Panc1 (cell line): ENCODE data around the gene ZNF274. TPM values are rescaled to one million over a fixed set of nuclear protein-coding genes. Genes with fewer than 3 reads are reported as not detected.
"Not testable (repeated sequence)": the region's sequence is repeated elsewhere in the genome, so short reads cannot be mapped to it uniquely, and the experiment has no call there.

Experiments used
- ATAC-seq: fragments of 200-7000 bp; cut with Tn5 transposase; 2 replicates; pipeline ENCODE4 v1.9.1; 2020; ENCODE audit warnings: mild to moderate bottlenecking, moderate library complexity
- BruUV-seq: library from RNA; stranded (reverse); fragments of 400-500 nt; replicated peaks from 2 replicates; lab custom pipeline; 2021; lab: Mats Ljungman, UMichigan
- CTCF ChIA-PET: fragments of 300-600 bp; sonication (Branson Sonifier 250); formaldehyde crosslinking; loops from one replicate; lab custom pipeline; 2022; ENCODE audit warnings: antibody characterized with exemption; lab: Charles Lee
- POLR2A ChIA-PET: fragments of 300-600 bp; sonication (Branson Sonifier 250); formaldehyde crosslinking; loops from one replicate; lab custom pipeline; 2022; ENCODE audit warnings: antibody characterized with exemption; lab: Charles Lee
- DNase-seq: peaks from one replicate; pipeline ENCODE4 v3.0.0-alpha.2; 2010; ENCODE audit warnings: low read depth, low spot score
- H3K27ac ChIP-seq: 2 replicates; pipeline ENCODE4 v1.5.1; 2011; ENCODE audit warnings: mild to moderate bottlenecking, low read length, inconsistent platforms
- H3K27me3 ChIP-seq: fragments of 200-500 bp; sonication (Bioruptor generic); 2 replicates; pipeline ENCODE4 v1.6.0; 2014; ENCODE audit warnings: low read length, inconsistent platforms; ENCODE audit not compliant: control insufficient read depth, insufficient read depth
- H3K36me3 ChIP-seq: fragments of 200-500 bp; sonication (Bioruptor generic); 2 replicates; pipeline ENCODE4 v1.5.1; 2014; ENCODE audit warnings: inconsistent platforms, mild to moderate bottlenecking, low read length, moderate library complexity; ENCODE audit not compliant: control insufficient read depth, insufficient read depth
- H3K4me1 ChIP-seq: 2 replicates; pipeline ENCODE4 v1.5.1; 2011; ENCODE audit warnings: inconsistent platforms, mild to moderate bottlenecking, low read length, moderate library complexity; ENCODE audit not compliant: control insufficient read depth, insufficient read depth
- H3K4me3 ChIP-seq, 2 experiments: 2 replicates each; pipeline ENCODE4 v1.5.1; 2011 to 2012; ENCODE audit warnings: low read depth in 2 of 2, low read length in 2 of 2, mild to moderate bottlenecking in 2 of 2, inconsistent platforms in 1 of 2, moderate library complexity in 1 of 2
- H3K9me3 ChIP-seq: fragments of 200-500 bp; sonication (Bioruptor generic); 2 replicates; pipeline ENCODE4 v1.5.1; 2014; ENCODE audit warnings: low read depth, mild to moderate bottlenecking, inconsistent platforms, low read length, moderate library complexity; ENCODE audit not compliant: control insufficient read depth, insufficient read depth
- POLR2AphosphoS5 ChIP-seq: IDR thresholded peaks from 2 replicates; pipeline ENCODE4 v1.6.1; 2012; ENCODE audit warnings: mild to moderate bottlenecking, low read depth, low read length, moderate library complexity
- SIN3A ChIP-seq: IDR thresholded peaks from 2 replicates; pipeline ENCODE4 v1.6.1; 2012; ENCODE audit warnings: low read depth, mild to moderate bottlenecking, low read length, moderate library complexity, borderline replicate concordance; ENCODE audit not compliant: insufficient read depth
- TCF7L2 ChIP-seq: IDR thresholded peaks from 2 replicates; pipeline ENCODE4 v1.6.1; 2011; ENCODE audit warnings: mild to moderate bottlenecking, low read depth, low read length, inconsistent platforms
- in situ Hi-C: cut with HindIII; loops from 2 replicates; pipeline ENCODE4 v1.10.0; 2016; ENCODE audit warnings: low sequenced_read_pairs, low pct_unique_long_range_greater_than_20kb
- intact Hi-C: fragments of 100-400 bp; cut with micrococcal nuclease; formaldehyde crosslinking; loops from one replicate; pipeline ENCODE4 v1.10.0; 2022; ENCODE audit not compliant: unreplicated experiment
- total RNA-seq: library from RNA; stranded (reverse); gene quantifications from one replicate; pipeline ENCODE4 v1.2.1, GENCODE V29; 2021; ENCODE audit not compliant: unreplicated experiment
- TF ChIP-seq, protein P1 (sequence below): fragments of 450-650 bp; IDR thresholded peaks from 2 replicates; pipeline ENCODE4 v1.5.1; 2017; ENCODE audit warnings: mild to moderate bottlenecking
- TF ChIP-seq, protein P2 (sequence below), 2 experiments: IDR thresholded peaks; 2 replicates each; pipeline ENCODE4 v1.6.1; 2011 to 2012; ENCODE audit warnings: low read depth in 2 of 2, control low read depth in 1 of 2, low read length in 1 of 2, mild to moderate bottlenecking in 1 of 2, moderate library complexity in 1 of 2; ENCODE audit not compliant: insufficient read depth in 1 of 2

Gene ZNF274
- total RNA-seq, 1 experiment from 2014 or later = 13.7 TPM

DNA sequence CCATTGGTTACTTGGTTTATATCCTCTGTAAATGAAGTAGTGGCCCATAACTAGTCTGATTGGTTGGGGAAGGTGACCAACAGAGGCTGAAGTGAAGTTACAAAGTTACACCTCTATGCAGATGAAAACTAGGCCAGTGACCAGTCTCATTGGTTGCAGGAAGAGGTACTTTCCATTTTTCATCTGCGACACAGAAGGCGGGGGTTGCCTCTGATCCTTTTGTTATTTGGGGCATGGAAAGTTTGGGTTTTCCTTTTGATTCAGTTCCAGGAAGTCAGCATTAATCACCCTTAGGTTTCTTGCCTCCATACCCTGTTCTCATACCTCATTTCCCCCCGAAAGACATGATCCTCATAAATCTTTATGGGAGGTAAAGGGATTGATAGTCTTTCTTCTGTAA is 66.0 kb downstream of the ZNF274 start:
- in situ Hi-C loops (no loop called here), intact Hi-C loops (no loop called here)
- TF ChIP-seq POLR2AphosphoS5 (no peak), TCF7L2 (no peak), SIN3A (no peak)
- TF ChIP-seq, protein P1, sequence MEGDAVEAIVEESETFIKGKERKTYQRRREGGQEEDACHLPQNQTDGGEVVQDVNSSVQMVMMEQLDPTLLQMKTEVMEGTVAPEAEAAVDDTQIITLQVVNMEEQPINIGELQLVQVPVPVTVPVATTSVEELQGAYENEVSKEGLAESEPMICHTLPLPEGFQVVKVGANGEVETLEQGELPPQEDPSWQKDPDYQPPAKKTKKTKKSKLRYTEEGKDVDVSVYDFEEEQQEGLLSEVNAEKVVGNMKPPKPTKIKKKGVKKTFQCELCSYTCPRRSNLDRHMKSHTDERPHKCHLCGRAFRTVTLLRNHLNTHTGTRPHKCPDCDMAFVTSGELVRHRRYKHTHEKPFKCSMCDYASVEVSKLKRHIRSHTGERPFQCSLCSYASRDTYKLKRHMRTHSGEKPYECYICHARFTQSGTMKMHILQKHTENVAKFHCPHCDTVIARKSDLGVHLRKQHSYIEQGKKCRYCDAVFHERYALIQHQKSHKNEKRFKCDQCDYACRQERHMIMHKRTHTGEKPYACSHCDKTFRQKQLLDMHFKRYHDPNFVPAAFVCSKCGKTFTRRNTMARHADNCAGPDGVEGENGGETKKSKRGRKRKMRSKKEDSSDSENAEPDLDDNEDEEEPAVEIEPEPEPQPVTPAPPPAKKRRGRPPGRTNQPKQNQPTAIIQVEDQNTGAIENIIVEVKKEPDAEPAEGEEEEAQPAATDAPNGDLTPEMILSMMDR = no peak
- TF ChIP-seq, protein P2, sequence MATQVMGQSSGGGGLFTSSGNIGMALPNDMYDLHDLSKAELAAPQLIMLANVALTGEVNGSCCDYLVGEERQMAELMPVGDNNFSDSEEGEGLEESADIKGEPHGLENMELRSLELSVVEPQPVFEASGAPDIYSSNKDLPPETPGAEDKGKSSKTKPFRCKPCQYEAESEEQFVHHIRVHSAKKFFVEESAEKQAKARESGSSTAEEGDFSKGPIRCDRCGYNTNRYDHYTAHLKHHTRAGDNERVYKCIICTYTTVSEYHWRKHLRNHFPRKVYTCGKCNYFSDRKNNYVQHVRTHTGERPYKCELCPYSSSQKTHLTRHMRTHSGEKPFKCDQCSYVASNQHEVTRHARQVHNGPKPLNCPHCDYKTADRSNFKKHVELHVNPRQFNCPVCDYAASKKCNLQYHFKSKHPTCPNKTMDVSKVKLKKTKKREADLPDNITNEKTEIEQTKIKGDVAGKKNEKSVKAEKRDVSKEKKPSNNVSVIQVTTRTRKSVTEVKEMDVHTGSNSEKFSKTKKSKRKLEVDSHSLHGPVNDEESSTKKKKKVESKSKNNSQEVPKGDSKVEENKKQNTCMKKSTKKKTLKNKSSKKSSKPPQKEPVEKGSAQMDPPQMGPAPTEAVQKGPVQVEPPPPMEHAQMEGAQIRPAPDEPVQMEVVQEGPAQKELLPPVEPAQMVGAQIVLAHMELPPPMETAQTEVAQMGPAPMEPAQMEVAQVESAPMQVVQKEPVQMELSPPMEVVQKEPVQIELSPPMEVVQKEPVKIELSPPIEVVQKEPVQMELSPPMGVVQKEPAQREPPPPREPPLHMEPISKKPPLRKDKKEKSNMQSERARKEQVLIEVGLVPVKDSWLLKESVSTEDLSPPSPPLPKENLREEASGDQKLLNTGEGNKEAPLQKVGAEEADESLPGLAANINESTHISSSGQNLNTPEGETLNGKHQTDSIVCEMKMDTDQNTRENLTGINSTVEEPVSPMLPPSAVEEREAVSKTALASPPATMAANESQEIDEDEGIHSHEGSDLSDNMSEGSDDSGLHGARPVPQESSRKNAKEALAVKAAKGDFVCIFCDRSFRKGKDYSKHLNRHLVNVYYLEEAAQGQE (IDR thresholded peaks at IDR 0.05; ENCODE audit: insufficient read depth in 1 of 2, low read depth in 2 of 2, low read length in 1 of 2) = no peak
- peaks cover 81% of the 10 kb centered on the region for H3K9me3 ChIP-seq
- H3K27me3 ChIP-seq = no peaks in the 10 kb centered on the region
- POLR2A ChIA-PET = no interaction called here
- no peak overlapping the region for H3K4me3 ChIP-seq
- H3K4me1 ChIP-seq = no peaks in the 10 kb centered on the region
- no peak for ATAC-seq
- H3K27ac ChIP-seq = no peak overlapping the region
- peaks cover 34% of the 10 kb centered on the region for H3K36me3 ChIP-seq
- BruUV-seq = no TSS peak
- DNase-seq = no peak
- CTCF ChIA-PET = no interaction called here

DNA sequence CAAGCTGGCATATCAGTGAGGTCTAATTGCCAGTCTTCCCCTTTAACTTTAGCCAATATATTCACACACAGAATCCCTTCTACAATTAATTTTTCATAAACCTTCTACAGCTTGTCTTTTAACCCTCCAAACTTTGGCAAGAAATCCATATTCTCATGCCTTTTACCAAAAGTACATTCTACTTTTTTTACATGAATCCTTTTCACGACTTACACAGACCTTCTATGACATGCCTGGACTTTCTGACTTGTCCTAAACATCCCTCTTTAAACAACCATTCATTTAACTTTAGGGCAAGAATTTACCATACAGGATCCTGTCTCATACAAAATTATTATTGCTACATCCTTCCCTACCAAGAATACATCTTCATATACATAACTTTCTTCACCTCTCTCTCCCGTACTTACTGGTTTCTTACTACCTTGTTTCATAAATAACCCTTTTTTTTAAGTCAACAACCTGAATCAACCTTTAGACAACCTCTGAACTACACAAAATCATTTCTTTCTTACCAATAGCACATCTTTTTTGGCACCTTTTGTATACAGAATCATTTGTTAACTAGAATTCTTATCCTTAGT is 69.3 kb downstream of the ZNF274 start:
- in situ Hi-C loops = no loop called here
- H3K27ac ChIP-seq = no peak overlapping the region
- H3K9me3 ChIP-seq = peaks cover 78% of the 10 kb centered on the region
- ATAC-seq (no peak), DNase-seq (no peak)
- no TSS peak for BruUV-seq
- intact Hi-C loops = no loop called here
- no peak overlapping the region for H3K4me3 ChIP-seq
- ChIA-PET CTCF (no interaction called here), POLR2A (no interaction called here)
- no peaks in the 10 kb centered on the region for H3K27me3 ChIP-seq
- H3K36me3 ChIP-seq = peaks cover 19% of the 10 kb centered on the region; the same call in 1 of the 2 replicates
- no peak for TF ChIP-seq TCF7L2
- no peaks in the 10 kb centered on the region for H3K4me1 ChIP-seq

DNA sequence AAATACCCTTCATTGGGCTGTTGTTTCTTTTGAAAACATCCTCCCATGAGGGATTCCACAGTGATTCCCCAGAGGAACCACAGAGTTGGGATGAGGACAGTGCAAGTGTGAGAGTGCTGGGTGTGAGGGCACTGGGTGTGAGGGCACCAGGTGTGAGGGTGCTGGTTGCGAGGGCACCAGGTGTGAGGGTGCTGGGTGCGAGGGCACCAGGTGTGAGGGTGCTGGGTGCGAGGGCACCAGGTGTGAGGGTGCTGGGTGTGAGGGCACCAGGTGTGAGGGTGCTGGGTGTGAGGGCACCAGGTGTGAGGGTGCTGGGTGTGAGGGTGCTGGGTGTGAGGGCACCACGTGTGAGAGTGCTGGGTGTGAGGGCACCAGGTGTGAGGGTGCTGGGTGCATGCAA is 75.4 kb downstream of the ZNF274 start:
- CTCF ChIA-PET, H3K27ac ChIP-seq, H3K27me3 ChIP-seq, DNase-seq, H3K36me3 ChIP-seq, ATAC-seq, in situ Hi-C loops, BruUV-seq, POLR2A ChIA-PET, intact Hi-C loops, H3K4me3 ChIP-seq, H3K4me1 ChIP-seq: not testable (repeated sequence)
- peaks cover 76% of the 10 kb centered on the region for H3K9me3 ChIP-seq
